Measurements from ENCODE around the gene POLR3E.
"Not testable (repeated sequence)": the region's sequence is repeated elsewhere in the genome, so short reads cannot be mapped to it uniquely, and the experiment has no call there.

Gene POLR3E

GRCh38 chr16:22337045-22337444, 39.8 kb downstream of the POLR3E start:
- TF ChIP-seq CTCF (conservative IDR thresholded peaks at IDR 0.05; ENCODE audit: low read depth, low read length), result no peak
- DNase-seq (ENCODE audit: low read depth), result no peak
- no peak overlapping the region for H3K4me3 ChIP-seq (ENCODE audit: low read length)

- no peak for DNase-seq (ENCODE audit: low read depth)
Measured at GRCh38 chr16:22337849-22338635, 40.8 kb downstream of the POLR3E start.

DNA sequence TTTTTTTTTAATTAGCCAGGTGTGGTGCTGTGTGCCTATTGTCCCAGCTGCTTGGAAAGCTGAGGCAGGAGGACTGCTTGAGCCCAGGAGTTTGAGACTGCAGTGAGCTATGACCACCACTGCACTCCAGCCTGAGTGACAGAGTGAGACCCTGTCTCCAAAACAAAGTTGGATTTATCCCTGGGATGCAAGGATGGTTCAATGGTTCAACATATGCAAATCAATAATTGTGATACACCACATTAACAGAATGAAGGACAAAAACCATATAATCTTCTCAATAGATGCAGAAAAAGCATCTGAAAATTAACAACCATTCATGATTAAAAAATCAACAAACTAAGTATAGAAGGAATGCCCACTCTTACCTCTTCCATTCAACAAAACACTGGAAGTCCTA, 43.7 kb downstream of the POLR3E start:
- DNase-seq (ENCODE audit: low read depth), result no peak
- no peak for TF ChIP-seq CTCF (conservative IDR thresholded peaks at IDR 0.05; ENCODE audit: low read depth, low read length)
- H3K4me3 ChIP-seq (ENCODE audit: low read length), result no peak overlapping the region

More at GRCh38 chr16:22337849-22338635, 40.8 kb downstream of the POLR3E start:
- H3K4me3 ChIP-seq (ENCODE audit: low read length), result no peak overlapping the region
- no peak for TF ChIP-seq CTCF (conservative IDR thresholded peaks at IDR 0.05; ENCODE audit: low read depth, low read length)

DNA sequence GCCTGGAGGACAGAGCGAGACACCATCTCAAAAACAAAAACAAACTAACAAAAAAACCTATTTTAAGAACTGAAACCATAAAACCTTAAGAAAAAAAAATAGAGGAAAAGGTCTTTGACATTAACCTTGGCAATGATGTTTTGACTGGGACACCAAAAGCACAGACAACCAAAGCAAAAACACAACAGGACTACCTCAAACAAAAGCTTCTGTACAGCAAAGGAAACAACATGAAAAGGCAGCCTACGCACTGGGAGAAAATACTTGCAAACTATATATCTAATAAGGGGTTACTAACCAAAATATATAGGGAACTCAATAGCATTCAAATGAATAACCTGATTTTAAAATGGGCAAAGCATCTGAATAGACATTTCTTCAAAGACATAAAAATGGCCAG, 44.9 kb downstream of the POLR3E start:
- no peak for TF ChIP-seq CTCF (conservative IDR thresholded peaks at IDR 0.05; ENCODE audit: low read depth, low read length)
- no peak for DNase-seq (ENCODE audit: low read depth)
- no peak overlapping the region for H3K4me3 ChIP-seq (ENCODE audit: low read length)

DNA sequence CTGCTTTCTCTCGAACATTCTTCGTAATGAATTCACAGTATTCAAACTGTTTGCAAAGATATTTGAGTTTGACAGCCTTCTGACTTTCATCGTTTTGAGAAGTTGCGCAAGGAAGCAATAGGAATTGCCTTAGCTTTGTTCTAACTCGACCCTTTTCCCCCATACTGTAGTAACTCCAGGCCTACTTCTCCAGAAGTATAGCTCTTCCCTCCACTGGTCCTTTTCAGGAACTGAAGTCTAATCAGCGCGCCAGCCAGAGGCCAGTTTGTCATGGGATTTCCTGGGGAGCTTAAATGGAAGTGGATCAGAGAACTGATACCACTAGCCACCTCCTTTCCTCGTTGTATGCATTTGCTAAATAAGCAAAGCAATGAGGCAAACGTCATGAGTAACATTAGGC, 49.3 kb downstream of the POLR3E start:
- DNase-seq (ENCODE audit: low read depth), result no peak
- no peak for TF ChIP-seq CTCF (conservative IDR thresholded peaks at IDR 0.05; ENCODE audit: low read depth, low read length)
- H3K4me3 ChIP-seq (ENCODE audit: low read length), result no peak overlapping the region

GRCh38 chr16:22347100-22347820, 50.1 kb downstream of the POLR3E start:
- H3K4me3 ChIP-seq (ENCODE audit: low read length), result no peak overlapping the region
- DNase-seq (ENCODE audit: low read depth), result no peak
- TF ChIP-seq CTCF (conservative IDR thresholded peaks at IDR 0.05; ENCODE audit: low read depth, low read length), result no peak

GRCh38 chr16:22348291-22348690, 51.1 kb downstream of the POLR3E start:
- no peak for DNase-seq (ENCODE audit: low read depth)
- no peak for TF ChIP-seq CTCF (conservative IDR thresholded peaks at IDR 0.05; ENCODE audit: low read depth, low read length)
- H3K4me3 ChIP-seq (ENCODE audit: low read length), result no peak overlapping the region

DNA sequence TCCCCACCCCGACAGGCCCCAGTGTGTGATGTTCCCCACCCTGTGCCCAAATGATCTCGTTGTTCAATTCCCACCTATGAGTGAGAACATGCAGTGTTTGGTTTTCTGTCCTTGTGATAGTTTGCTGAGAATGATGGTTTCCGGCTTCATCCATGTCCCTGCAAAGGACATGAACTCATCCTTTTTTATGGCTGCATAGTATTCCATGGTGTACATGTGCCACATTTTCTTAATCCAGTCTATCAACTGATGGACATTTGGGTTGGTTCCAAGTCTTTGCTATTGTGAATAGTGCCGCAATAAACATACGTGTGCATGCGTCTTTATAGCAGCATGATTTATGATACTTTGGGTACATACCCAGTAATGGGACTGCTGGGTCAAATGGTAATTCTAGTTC, 53.8 kb downstream of the POLR3E start:
- not testable (repeated sequence) for H3K4me3 ChIP-seq (ENCODE audit: low read length); DNase-seq (ENCODE audit: low read depth)

All from retinal pigment epithelial cell (primary cell).